NCI-H345 treated with DMSO at 0.1 percent for 48 hours (cell line): ENCODE measurements around the gene CMSS1.

Source experiments
- DNase-seq: peaks from one replicate; lab custom pipeline; 2025; ENCODE audit not compliant: unreplicated experiment; lab: John Stamatoyannopoulos, UW

Gene CMSS1

DNA sequence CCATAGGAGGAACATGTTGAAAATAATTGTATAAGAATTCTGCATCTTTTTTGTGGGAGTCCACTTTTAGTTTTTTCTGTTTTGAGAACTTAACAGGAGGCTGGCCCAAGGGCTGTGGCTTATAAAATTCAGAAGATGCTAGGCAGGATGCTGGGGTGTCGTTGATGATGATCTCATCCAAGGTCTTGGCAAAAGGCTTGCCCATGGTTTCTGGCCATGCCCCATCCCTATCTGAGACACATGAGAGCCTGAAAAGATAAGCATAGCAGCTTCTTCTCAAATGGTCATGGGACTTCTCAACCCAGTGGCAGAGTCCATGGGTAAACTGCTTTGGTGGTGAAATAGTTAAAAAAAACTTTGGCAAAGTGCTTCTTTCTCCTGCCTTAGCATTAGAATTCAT lies 35.2 kb downstream of the CMSS1 start:
- DNase-seq = no peak

DNA sequence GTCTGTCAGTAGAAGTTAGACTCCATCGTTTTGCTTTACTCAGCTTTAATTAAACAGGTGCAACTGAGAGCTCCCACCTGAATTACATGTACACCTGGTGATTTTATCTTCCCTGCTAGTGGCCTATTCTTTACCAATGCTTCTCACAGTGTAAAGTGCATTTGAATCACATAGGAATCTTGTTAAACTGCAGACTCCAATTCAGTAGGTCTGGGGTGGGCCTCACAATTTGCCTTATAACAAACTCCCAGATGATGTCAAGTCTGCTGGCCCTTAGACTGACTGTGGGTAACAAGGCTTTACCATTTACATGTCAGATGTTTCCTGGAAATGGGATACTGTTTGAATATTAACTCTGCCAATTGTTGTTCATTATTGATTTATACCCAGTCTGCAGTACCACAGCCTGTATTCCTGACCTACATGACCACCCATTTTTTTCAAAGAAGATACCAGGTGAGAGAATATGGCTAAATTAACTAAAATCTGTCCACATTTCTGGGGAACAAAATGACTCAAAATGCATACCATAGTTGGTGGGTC lies 37.2 kb downstream of the CMSS1 start:
- no peak for DNase-seq

DNA sequence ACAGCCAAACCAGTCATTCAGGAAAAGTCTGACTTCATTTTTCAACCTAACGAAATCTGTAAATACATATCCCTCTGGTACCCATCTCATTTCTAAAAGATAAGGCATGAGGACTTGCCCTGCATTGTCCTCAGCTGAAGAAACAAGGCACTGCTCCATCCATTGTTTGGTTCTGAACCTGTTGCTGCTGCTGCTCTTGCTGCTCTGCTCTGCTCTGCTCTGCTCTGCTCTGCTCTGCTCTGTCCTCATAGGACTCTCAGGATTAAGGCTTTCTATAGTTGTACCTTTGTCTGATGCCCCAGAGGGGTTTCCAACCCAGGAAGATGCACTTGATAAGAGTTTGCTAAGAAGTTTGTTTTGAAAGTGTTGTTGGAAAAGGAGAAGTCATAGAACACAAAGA lies 38.2 kb downstream of the CMSS1 start:
- no peak for DNase-seq

- no peak for DNase-seq
Measured at GRCh38 chr3:99856437-99857220, 39.0 kb downstream of the CMSS1 start.

- DNase-seq = no peak
Measured at GRCh38 chr3:99857278-99857677, 39.6 kb downstream of the CMSS1 start.

- no peak for DNase-seq
Measured at GRCh38 chr3:99858469-99858868, 40.8 kb downstream of the CMSS1 start.

- DNase-seq = no peak
Measured at GRCh38 chr3:99859825-99860224, 42.2 kb downstream of the CMSS1 start.

DNA sequence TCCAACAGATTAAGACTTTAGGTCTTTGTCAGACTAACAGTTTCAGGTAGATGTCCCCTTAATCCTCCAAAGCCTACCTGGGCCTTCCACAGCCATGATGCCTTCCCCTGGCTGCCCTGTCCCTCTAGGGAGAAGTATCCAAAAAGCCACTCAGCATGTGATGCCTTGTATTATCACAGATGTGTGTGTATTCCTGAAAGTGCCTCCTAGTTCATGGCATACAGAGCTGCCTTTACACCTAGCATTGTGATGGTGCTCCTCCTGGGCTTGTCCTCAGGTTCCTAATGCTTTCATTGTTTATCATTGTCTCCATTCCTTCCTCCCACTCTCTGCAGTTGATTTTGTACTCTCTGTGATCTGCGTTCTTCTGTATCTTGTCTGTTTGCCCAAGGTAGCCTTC lies 43.6 kb downstream of the CMSS1 start:
- no peak for DNase-seq

GRCh38 chr3:99862208-99862607 lies 44.5 kb downstream of the CMSS1 start:
- DNase-seq = no peak

DNA sequence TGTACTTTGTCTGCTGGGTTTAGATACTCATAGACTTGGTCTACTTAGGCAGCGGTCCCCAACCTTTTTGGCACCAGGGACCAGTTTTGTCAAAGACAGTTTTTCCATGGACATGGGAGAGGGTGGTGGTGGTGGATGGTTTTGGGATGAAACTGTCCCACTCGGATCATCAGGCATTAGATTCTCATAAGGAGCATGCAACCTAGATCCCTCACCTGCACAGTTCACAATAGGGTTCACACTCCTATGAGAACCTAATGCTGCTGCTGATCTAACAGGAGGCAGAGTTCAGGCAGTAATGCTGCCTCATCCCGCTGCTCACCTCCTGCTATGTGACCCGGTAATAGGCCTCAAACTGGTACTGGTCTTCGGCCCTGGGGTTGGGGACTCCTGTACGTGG lies 45.3 kb downstream of the CMSS1 start:
- DNase-seq = no peak

DNA sequence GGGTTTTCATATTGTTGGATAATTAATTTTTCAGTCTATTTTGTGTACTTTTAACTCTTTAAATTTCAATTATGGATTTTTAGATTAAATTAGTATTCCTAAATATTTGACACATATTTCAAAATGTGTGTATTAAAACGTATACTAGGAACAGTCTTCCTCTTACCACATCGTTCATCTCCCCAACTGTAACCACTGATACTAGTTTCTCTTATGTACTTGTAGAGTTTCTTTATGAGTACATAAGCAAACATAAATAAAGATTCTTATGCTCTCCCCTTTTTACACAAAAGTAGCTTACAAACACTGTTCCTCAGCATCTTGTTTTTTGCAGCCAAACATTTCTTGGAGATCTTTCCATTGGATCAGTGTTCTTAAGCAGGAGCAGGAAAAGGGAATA lies 45.9 kb downstream of the CMSS1 start:
- no peak for DNase-seq

DNA sequence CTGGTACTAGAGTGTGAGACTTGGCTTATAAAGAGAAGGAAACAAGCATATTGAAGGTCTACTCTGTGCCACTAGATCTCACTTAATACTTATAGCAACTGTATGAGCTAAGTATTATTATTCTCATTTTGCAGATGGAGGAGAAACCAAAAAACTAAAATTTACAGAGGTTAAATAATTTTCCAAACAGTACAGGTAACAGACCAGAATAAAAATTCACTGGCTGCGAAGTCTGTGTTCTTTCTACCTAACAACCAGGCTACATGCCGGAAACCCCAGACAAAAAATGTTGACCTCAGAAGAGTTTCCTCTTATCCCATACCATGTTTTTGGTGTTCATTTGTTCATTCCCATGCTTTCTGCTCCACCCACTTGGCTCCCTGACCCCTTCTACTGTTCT lies 46.6 kb downstream of the CMSS1 start:
- no peak for DNase-seq

DNA sequence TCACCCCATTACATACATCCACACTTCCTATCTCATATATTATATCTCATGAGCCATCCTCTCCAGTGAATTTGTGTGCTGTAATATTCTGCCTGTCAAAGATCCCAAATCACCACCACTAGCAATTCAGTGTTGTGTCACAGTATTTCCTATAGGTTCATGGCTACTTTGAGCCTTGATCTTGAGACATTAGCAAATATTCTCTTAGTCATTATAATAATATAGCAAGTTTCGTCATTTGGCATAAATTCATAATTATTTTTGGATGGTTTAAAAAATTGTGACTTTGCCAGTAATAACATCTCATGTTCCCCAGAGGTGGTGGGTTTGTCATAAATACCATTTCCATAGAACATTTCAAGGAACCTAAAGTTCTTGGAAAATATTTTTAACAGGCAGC lies 47.7 kb downstream of the CMSS1 start:
- no peak for DNase-seq

DNA sequence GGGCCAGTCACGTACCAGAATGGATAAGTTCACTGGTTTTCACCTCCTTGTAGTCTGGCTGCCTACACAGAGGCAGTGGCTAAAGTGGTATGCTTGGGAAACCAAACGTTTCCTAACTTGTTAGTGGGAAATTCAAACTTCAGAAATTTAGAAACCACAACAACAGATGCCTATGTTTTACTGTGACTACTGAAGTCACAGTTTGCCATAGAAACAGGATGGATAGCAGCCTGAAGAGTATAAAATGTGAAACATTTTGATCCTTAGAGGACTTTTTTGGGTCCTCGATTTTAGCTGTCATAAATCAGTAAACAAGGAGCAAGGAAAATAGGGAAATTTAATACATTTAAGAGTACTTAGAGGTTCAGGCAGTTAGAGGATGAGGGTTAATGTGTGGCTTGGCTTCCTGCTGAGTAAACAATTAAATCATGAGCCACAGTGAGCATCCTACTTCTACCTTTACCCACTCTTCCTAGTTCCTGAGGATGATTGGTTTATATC lies 48.6 kb downstream of the CMSS1 start:
- DNase-seq = no peak

DNA sequence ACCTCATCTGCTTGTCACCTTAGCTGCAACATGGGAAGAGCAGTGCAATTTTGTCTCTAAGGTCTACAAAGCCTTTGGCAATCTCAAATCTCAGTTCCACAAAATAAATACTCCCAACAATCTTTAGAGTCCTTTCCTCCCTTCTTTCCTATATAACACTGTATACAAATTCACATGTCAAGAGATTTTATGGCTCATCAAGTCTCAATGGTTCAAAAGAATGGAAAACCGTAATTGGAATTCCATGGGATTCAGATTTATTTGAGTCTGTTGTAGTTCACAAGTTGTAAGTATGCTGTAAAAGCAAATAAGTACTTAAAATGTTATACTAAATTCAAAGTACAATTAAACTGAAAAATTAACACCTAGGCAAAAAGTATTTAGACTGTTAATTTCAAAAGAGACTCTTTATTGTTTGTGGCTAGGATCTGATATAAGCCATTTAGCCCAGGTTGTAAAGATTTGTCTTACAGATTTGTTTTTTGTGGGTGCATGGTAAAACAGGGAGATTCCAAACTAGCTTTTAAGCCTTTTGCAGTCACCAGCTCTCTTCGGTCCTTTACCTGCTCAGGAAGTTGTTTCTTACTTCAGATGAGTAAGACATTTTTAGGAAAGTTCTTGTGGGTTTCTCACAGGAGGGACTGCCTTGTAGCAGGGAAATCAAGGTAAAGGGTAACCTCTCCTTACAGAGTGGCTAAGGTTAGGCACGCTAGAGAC lies 50.1 kb downstream of the CMSS1 start:
- DNase-seq = no peak

GRCh38 chr3:99868311-99868646 lies 50.6 kb downstream of the CMSS1 start:
- DNase-seq = no peak

DNA sequence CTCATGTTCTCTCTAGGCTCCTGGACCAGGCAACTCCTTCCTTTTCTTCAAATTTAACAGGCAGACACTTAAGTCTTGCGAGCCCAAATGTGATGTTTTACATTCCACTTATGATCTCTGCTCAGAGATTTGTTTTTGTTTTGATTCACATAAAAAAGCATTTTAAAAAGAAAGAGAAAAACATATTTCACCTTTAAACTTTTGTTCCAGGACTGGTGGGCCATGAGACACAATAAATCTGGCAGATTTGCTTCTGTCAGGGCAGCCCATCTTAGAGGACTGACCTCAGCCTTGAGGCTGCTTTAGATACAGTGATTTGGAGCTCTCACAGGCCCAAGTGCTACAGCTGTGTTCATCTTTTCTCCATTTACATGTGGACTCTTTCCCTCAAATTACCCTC lies 52.0 kb downstream of the CMSS1 start:
- no peak for DNase-seq

DNA sequence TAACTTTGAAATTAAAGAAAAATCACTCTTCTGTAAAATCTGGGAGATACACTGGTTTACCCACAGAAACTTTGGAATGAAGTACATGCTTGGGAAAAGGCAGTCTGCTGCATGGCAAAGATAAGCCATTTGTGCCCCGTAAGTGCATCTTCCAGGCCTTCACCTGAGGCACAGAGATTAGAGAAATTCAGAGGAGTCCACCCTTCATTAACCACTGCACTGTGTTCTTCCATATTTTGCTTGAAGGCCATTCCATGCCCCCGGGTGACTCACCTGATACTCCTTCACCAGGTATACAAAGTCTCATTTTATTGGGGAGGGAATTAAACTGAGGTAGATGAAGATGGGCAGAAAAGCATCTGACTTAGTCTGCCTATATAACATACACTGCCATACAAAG lies 53.0 kb downstream of the CMSS1 start:
- DNase-seq = no peak

- no peak for DNase-seq
Measured at GRCh38 chr3:99871231-99872045, 53.8 kb downstream of the CMSS1 start.

DNA sequence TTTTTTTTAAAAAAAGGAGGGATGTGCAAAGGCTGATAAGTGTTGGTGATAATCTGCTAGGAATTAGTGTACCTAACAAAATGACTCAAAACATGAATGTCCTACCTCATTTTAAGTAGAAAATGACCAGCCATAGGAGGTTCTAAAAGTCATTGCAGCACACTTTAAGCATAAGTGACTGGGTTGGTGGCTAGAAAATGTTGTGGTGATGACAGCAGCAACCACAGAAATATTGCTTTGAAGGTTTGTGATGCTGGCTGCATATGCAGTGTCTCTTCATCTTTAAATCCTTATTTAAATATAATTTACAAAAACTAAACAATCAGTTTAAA lies 55.2 kb downstream of the CMSS1 start:
- no peak for DNase-seq

DNA sequence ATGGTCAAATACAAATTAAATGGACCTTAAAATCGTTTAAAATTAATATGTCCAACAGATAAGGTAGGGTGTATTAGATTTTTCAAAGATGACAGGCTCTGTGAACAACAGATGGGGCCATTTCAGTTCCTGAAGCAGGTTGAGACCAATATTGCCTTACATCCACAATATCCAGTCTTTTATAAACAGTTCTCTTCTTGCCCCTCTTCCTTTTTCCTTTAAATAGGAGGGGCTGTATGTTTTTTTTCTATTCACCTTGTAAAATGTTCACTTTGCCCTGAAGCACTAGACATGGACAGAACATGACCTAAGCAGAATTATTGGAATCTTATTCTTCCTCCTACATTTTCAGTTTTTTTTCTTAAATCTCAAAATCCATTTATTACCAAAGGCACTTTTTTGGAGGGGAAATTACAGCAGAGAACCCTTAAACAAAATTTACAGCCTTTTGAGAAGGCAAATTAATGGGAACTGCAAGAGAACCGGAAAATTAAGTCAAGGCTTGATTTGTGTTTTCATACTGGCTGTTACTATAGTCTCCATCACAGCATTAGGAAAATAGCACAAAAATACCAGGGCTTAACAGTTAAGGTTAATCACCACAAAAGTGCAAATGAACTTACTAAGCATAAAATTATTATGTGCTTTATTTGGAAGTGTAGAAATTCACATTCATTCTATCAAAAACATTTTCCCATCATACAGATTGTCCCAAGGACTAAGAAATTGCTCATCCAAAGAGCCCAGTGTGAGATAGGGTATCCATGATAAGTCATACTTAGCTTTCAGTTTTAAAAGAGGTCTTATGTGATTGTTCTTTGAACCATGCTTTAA lies 55.8 kb downstream of the CMSS1 start:
- no peak for DNase-seq
